Mesothelial cell of epicardium (in vitro differentiated cells): ENCODE results near the gene NMNAT2. TPM values are rescaled to one million over a fixed set of nuclear protein-coding genes. Genes with fewer than 3 reads are reported as not detected.
A peak's percentile ranks its signal among the peaks of the same experiment; 100 is the strongest.

ENCODE experiments used
- DNase-seq, 2 experiments: peaks; one replicate each; pipeline ENCODE4 v3.0.0; 2021; ENCODE audit warnings: low spot score in 2 of 2; ENCODE audit not compliant: unreplicated experiment in 2 of 2
- H3K27ac Mint-ChIP-seq: 2 replicates; pipeline ENCODE4 v1.8.0; 2021; ENCODE audit warnings: mixed read lengths
- H3K27me3 Mint-ChIP-seq: 2 replicates; pipeline ENCODE4 v1.8.0; 2021; ENCODE audit warnings: low read depth, mixed read lengths
- H3K36me3 Mint-ChIP-seq: 2 replicates; pipeline ENCODE4 v1.8.0; 2021; ENCODE audit warnings: mixed read lengths
- H3K4me1 Mint-ChIP-seq: 2 replicates; pipeline ENCODE4 v1.8.0; 2021; ENCODE audit warnings: mixed read lengths
- H3K4me3 Mint-ChIP-seq: 2 replicates; pipeline ENCODE4 v1.8.0; 2021; ENCODE audit warnings: mild to moderate bottlenecking, moderate library complexity, mixed read lengths
- H3K9me3 Mint-ChIP-seq: 2 replicates; pipeline ENCODE4 v1.8.0; 2021; ENCODE audit warnings: mixed read lengths
- total RNA-seq: library from RNA; stranded (reverse); gene quantifications from 3 replicates; pipeline ENCODE4 v1.2.1, GENCODE V29; 2021
- TF ChIP-seq, protein P1 (sequence below): fragments of 200-600 bp; sonication (generic); IDR thresholded peaks from one replicate; pipeline ENCODE4 v1.5.0; 2021; ENCODE audit warnings: antibody characterized with exemption; ENCODE audit not compliant: unreplicated experiment

Gene NMNAT2
- total RNA-seq, 1 donor from 2014 or later: 1.2 TPM

DNA sequence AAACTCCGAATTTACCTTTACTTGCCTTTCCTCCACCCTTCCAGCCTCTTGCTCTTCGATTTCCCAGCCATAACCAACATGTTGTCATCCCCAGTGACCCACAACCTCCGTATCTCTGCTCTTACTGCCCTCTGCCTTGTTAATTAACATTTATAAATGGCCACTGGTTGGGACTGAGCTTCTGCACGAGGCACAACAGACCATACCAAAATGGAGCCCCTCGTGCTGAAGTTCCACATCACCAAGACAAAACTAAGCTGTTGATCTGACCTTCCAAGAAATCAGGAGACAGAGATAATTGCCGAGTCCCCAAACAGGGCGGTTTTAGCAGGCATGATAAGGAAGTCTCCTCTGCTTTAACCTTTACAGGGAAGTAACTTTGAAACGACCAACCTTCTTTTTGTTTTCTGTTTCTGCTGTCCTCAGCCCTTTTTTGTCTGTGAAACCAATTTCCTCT, 71.9 kb downstream of the NMNAT2 start:
- no peak overlapping the region for H3K4me3 Mint-ChIP-seq
- H3K27me3 Mint-ChIP-seq: no peaks in the 10 kb centered on the region
- no peak for DNase-seq
- H3K9me3 Mint-ChIP-seq: no peaks in the 10 kb centered on the region
- H3K4me1 Mint-ChIP-seq: peaks cover 17% of the 10 kb centered on the region
- TF ChIP-seq, protein P1, sequence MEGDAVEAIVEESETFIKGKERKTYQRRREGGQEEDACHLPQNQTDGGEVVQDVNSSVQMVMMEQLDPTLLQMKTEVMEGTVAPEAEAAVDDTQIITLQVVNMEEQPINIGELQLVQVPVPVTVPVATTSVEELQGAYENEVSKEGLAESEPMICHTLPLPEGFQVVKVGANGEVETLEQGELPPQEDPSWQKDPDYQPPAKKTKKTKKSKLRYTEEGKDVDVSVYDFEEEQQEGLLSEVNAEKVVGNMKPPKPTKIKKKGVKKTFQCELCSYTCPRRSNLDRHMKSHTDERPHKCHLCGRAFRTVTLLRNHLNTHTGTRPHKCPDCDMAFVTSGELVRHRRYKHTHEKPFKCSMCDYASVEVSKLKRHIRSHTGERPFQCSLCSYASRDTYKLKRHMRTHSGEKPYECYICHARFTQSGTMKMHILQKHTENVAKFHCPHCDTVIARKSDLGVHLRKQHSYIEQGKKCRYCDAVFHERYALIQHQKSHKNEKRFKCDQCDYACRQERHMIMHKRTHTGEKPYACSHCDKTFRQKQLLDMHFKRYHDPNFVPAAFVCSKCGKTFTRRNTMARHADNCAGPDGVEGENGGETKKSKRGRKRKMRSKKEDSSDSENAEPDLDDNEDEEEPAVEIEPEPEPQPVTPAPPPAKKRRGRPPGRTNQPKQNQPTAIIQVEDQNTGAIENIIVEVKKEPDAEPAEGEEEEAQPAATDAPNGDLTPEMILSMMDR: no peak
- H3K36me3 Mint-ChIP-seq: no peaks in the 10 kb centered on the region
- H3K27ac Mint-ChIP-seq: peak overlapping the region; percentile 18

DNA sequence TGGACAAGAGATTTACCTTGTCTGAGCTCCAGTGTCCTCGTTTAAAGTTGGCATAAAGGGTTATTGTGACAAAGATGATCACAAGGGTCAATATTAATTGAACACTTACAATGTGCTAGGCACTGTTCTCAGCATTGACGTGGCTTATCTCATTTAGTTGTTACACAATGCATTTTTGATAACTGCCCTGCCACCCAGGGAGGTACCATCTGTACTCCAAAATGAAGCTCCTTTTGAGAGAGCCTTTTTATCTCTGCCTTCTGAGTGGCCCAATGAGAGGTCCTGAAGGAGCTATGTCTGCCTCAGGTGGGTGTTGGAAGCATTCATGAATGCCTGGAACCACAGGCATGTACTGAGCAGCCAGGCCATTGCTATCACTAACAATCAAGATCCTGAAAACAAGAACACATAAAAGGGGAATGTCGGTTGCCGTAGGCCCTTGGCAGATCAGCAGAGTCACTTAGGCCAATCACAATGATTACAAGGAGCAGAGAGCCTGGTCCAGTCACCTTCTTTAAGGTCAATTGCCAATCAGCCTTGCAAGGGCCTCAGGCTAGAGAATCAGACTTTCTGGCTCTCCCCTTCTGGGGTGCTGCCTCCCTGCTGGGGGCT, 78.5 kb downstream of the NMNAT2 start:
- DNase-seq: no peak

DNA sequence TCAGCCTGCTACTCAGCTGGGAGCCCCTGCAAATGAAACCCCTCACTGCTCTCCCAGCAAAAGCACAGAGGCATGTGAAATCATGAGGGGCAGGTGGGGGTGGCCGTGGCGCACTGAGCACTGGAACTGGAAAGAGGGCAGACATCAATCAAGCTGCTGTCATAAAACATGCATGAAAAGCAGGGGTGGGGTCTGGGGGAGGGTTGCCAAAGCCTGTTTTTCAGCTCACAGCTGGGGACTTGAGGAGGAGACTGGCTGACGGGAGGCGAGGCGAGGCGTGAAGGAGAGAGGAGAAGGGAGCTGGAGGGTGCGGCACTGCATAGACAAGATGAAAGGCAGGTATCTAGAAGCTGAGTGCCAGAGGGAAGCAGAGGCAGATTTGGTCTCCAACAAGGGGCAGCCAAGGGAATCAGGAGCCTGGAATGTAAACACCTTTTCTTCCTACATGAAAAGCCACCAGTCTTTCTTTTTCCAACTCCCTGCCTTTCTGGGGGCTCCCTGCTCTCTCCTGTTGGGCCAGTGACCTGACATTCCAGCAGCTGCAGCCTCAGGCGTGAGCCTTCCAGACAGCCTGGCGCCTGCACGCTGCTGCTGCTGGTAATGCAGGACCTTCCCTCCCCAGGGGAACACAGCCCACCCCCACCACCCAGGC, 87.0 kb downstream of the NMNAT2 start:
- TF ChIP-seq, protein P1: no peak
- H3K9me3 Mint-ChIP-seq: peaks cover 6% of the 10 kb centered on the region
- peaks cover 50% of the 10 kb centered on the region for H3K4me1 Mint-ChIP-seq
- peak; percentile 45 to 66 for DNase-seq
- no peaks in the 10 kb centered on the region for H3K27me3 Mint-ChIP-seq
- peak overlapping the region; percentile 99 for H3K27ac Mint-ChIP-seq
- H3K36me3 Mint-ChIP-seq: no peaks in the 10 kb centered on the region
- H3K4me3 Mint-ChIP-seq: peak overlapping the region; percentile 55

More for the DNA sequence above, 78.5 kb downstream of the NMNAT2 start:
- TF ChIP-seq, protein P1: no peak
- Mint-ChIP-seq H3K9me3 (peaks cover 11% of the 10 kb centered on the region), H3K36me3 (no peaks in the 10 kb centered on the region), H3K4me1 (no peaks in the 10 kb centered on the region), H3K27me3 (no peaks in the 10 kb centered on the region), H3K4me3 (no peak overlapping the region), H3K27ac (no peak overlapping the region)

DNA sequence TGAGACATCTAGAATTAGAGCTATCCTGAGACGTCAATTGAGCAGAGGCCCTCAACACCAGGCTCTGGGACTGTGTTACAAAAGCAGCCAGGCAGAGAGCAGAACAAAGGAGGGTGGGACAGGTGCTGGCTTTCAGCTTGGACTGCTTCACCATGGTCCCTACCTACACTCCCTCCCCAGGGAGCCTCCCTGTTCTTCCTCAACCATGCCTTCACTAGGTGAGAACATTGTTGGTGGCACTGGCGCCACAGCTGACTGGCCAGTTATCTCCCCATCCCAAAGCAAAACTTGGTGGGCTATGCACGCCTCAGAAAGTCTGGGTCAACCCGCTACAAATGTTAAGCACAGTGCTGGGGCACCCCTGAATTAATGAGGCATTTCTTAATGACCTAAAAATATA, 87.8 kb downstream of the NMNAT2 start:
- Mint-ChIP-seq H3K4me3 (no peak overlapping the region), H3K36me3 (no peaks in the 10 kb centered on the region), H3K9me3 (no peaks in the 10 kb centered on the region), H3K27ac (peak overlapping the region; percentile 99), H3K27me3 (no peaks in the 10 kb centered on the region), H3K4me1 (peaks cover 50% of the 10 kb centered on the region)
- DNase-seq: no peak
- TF ChIP-seq, protein P1: no peak

DNA sequence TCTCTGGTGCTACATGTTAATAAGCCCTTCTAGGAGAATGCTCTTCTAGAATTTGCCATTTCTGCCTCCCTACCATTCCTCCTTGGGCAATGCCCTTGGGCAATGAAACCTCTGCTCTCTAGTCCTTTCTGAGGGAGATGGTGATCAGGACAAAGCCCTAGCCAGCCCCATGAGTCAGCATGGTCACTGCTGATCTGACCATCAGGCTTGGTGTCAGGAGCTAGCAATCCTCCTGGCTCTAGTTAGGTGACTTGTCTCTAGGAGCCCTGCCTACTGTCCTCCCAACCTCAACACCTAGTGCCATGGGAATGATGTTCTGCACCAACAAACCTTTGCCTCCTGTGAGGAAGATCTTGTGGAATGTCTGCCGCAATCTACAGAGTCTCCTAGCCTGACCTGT, 89.8 kb downstream of the NMNAT2 start:
- Mint-ChIP-seq H3K4me3 (no peak overlapping the region), H3K36me3 (no peaks in the 10 kb centered on the region), H3K27ac (peak overlapping the region; percentile 85), H3K9me3 (no peaks in the 10 kb centered on the region), H3K4me1 (peaks cover 48% of the 10 kb centered on the region), H3K27me3 (no peaks in the 10 kb centered on the region)
- DNase-seq: no peak
- TF ChIP-seq, protein P1: no peak
